Neural progenitor cell (in vitro differentiated cells): ENCODE results near the gene LVRN.

Experiments used
- CTCF ChIP-seq: fragments of 200-600 bp; sonication (generic); IDR thresholded peaks from 2 replicates; pipeline ENCODE4 v1.5.1; 2017; ENCODE audit warnings: antibody characterized with exemption, mild to moderate bottlenecking
- EZH2 ChIP-seq: fragments of 200-600 bp; sonication (generic); IDR thresholded peaks from 2 replicates; pipeline ENCODE4 v1.6.1; 2017; ENCODE audit warnings: antibody characterized with exemption, mild to moderate bottlenecking, moderate library complexity
- EZH2phosphoT487 ChIP-seq: fragments of 200-600 bp; sonication (generic); IDR thresholded peaks from 2 replicates; pipeline ENCODE4 v1.6.1; 2017; ENCODE audit warnings: antibody characterized with exemption

- TF ChIP-seq CTCF = no peak
- TF ChIP-seq EZH2phosphoT487 = no peak
- no peak for TF ChIP-seq EZH2
These were observed 5.3 kb upstream of the LVRN start for GRCh38 chr5:115956957-115957356.
